SK-N-SH treated with all-trans-retinoic acid at 6 μM for 48 hours (cell line): ENCODE data around the gene MZB1.

Source experiments
- ATAC-seq: fragments of 200-7000 bp; cut with Tn5 transposase; 3 replicates; pipeline ENCODE4 v1.9.1; 2020; ENCODE audit warnings: mild to moderate bottlenecking, moderate library complexity
- ARNTL ChIP-seq: fragments of 450-650 bp; formaldehyde crosslinking; IDR thresholded peaks from 2 replicates; pipeline ENCODE4 v1.5.0; 2020; ENCODE audit warnings: low read depth, mild to moderate bottlenecking, moderate library complexity, borderline replicate concordance
- BACH2 ChIP-seq: fragments of 250-450 bp; sonication (Bioruptor Pico); IDR thresholded peaks from 2 replicates; pipeline ENCODE4 v1.9.0; 2021; ENCODE audit warnings: mild to moderate bottlenecking, borderline replicate concordance
- CSDC2 ChIP-seq: fragments of 250-450 bp; sonication (Bioruptor Pico); IDR thresholded peaks from 2 replicates; pipeline ENCODE4 v1.5.0; 2020; ENCODE audit warnings: mild to moderate bottlenecking, moderate library complexity
- ESRRG ChIP-seq: fragments of 250-450 bp; sonication (Bioruptor Pico); IDR thresholded peaks from 2 replicates; pipeline ENCODE4 v1.6.1; 2021; ENCODE audit warnings: mild to moderate bottlenecking
- GLIS3 ChIP-seq: fragments of 250-450 bp; sonication (Bioruptor Pico); IDR thresholded peaks from 2 replicates; pipeline ENCODE4 v1.5.0; 2020; ENCODE audit warnings: mild to moderate bottlenecking, moderate library complexity
- ISL1 ChIP-seq: fragments of 250-450 bp; sonication (Bioruptor Pico); IDR thresholded peaks from 2 replicates; pipeline ENCODE4 v2.1.2; 2022; ENCODE audit warnings: mild to moderate bottlenecking, moderate library complexity
- OSR1 ChIP-seq: fragments of 250-450 bp; sonication (Bioruptor Pico); IDR thresholded peaks from 2 replicates; pipeline ENCODE4 v1.8.0; 2022; ENCODE audit warnings: moderate library complexity, mild to moderate bottlenecking, inconsistent platforms
- PPARA ChIP-seq: fragments of 250-450 bp; sonication (Bioruptor Pico); IDR thresholded peaks from 2 replicates; pipeline ENCODE4 v1.5.0; 2020; ENCODE audit warnings: mild to moderate bottlenecking, borderline replicate concordance
- RARB ChIP-seq: fragments of 250-450 bp; sonication (Bioruptor Pico); IDR thresholded peaks from 2 replicates; pipeline ENCODE4 v1.8.0; 2021; ENCODE audit warnings: mild to moderate bottlenecking, moderate library complexity
- SNAI2 ChIP-seq: fragments of 250-450 bp; sonication (Bioruptor Pico); IDR thresholded peaks from 2 replicates; pipeline ENCODE4 v1.5.0; 2020; ENCODE audit warnings: mild to moderate bottlenecking, moderate library complexity
- TCF4 ChIP-seq: fragments of 250-450 bp; sonication (Bioruptor Pico); IDR thresholded peaks from 2 replicates; pipeline ENCODE4 v1.8.0; 2021; ENCODE audit warnings: mild to moderate bottlenecking, moderate library complexity, borderline replicate concordance
- TSHZ2 ChIP-seq: fragments of 250-450 bp; sonication (Bioruptor Pico); IDR thresholded peaks from 2 replicates; pipeline ENCODE4 v1.5.0; 2020; ENCODE audit warnings: mild to moderate bottlenecking, moderate library complexity
- ZC3H10 ChIP-seq: fragments of 250-450 bp; sonication (Bioruptor Pico); IDR thresholded peaks from 2 replicates; pipeline ENCODE4 v1.5.1; 2021; ENCODE audit warnings: mild to moderate bottlenecking, moderate library complexity
- ZFP3 ChIP-seq: fragments of 250-450 bp; sonication (Bioruptor Pico); IDR thresholded peaks from 2 replicates; pipeline ENCODE4 v1.5.0; 2020; ENCODE audit warnings: mild to moderate bottlenecking, moderate library complexity
- ZFP30 ChIP-seq: fragments of 450-650 bp; formaldehyde crosslinking; IDR thresholded peaks from 2 replicates; pipeline ENCODE4 v1.5.0; 2022; ENCODE audit warnings: mild to moderate bottlenecking, moderate library complexity
- ZNF565 ChIP-seq: fragments of 450-650 bp; formaldehyde crosslinking; conservative IDR thresholded peaks from 2 replicates; pipeline ENCODE4 v1.5.0; 2020; ENCODE audit warnings: low read depth, mild to moderate bottlenecking, moderate library complexity
- ZNF70 ChIP-seq: fragments of 450-650 bp; formaldehyde crosslinking; IDR thresholded peaks from 2 replicates; pipeline ENCODE4 v1.5.0; 2020; ENCODE audit warnings: mild to moderate bottlenecking, moderate library complexity
- ZNF8 ChIP-seq: fragments of 450-650 bp; formaldehyde crosslinking; IDR thresholded peaks from 2 replicates; pipeline ENCODE4 v1.5.0; 2020; ENCODE audit warnings: mild to moderate bottlenecking, moderate library complexity
- TF ChIP-seq, protein P1 (sequence below): fragments of 250-450 bp; sonication (Bioruptor Pico); IDR thresholded peaks from 2 replicates; pipeline ENCODE4 v1.5.1; 2021; ENCODE audit warnings: mild to moderate bottlenecking, moderate library complexity
- TF ChIP-seq, protein P2 (sequence below): fragments of 250-450 bp; sonication (Bioruptor Pico); IDR thresholded peaks from 2 replicates; pipeline ENCODE4 v1.5.1; 2020; ENCODE audit warnings: low read depth, mild to moderate bottlenecking, moderate library complexity
- TF ChIP-seq, protein P3 (sequence below): fragments of 250-450 bp; sonication (Bioruptor Pico); IDR thresholded peaks from 2 replicates; pipeline ENCODE4 v1.8.0; 2021; ENCODE audit warnings: low read depth, mild to moderate bottlenecking, moderate library complexity, borderline replicate concordance
- TF ChIP-seq, protein P4 (sequence below): fragments of 250-450 bp; sonication (Bioruptor Pico); IDR thresholded peaks from 2 replicates; pipeline ENCODE4 v1.8.0; 2020; ENCODE audit warnings: mild to moderate bottlenecking, moderate library complexity, borderline replicate concordance

The MZB1 gene

GRCh38 chr5:139341689-139342422 lies 47.9 kb downstream of the MZB1 start, which contains the start of gene PAIP2:
TSS of gene PAIP2 (plus strand) at chr5:139341854. CDS start at chr5:139363785, 21,931 bp downstream.
- peak; percentile 86 for ATAC-seq
- TF ChIP-seq ZNF70 (CRISPR knock-in tag) (no peak), ZC3H10 (CRISPR knock-in tag) (peak; percentile 20; the same call in 1 of the 2 replicates), TSHZ2 (CRISPR knock-in tag) (no peak), ZFP3 (CRISPR knock-in tag) (0 out of 2 replicates have a peak, but pooled peaks have one; percentile 44), ISL1 (no peak), OSR1 (CRISPR knock-in tag) (no peak), ARNTL (CRISPR knock-in tag) (no peak), SNAI2 (CRISPR knock-in tag) (no peak), RARB (CRISPR knock-in tag) (0 out of 2 replicates have a peak, but pooled peaks have one; percentile 36), CSDC2 (CRISPR knock-in tag) (no peak), BACH2 (no peak), TCF4 (CRISPR knock-in tag) (no peak), ZNF565 (CRISPR knock-in tag) (no peak), ESRRG (no peak), GLIS3 (CRISPR knock-in tag) (0 out of 2 replicates have a peak, but pooled peaks have one; percentile 57), ZFP30 (CRISPR knock-in tag) (no peak), PPARA (no peak)
- TF ChIP-seq, protein P1, sequence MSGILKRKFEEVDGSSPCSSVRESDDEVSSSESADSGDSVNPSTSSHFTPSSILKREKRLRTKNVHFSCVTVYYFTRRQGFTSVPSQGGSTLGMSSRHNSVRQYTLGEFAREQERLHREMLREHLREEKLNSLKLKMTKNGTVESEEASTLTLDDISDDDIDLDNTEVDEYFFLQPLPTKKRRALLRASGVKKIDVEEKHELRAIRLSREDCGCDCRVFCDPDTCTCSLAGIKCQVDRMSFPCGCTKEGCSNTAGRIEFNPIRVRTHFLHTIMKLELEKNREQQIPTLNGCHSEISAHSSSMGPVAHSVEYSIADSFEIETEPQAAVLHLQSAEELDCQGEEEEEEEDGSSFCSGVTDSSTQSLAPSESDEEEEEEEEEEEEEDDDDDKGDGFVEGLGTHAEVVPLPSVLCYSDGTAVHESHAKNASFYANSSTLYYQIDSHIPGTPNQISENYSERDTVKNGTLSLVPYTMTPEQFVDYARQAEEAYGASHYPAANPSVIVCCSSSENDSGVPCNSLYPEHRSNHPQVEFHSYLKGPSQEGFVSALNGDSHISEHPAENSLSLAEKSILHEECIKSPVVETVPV (CRISPR knock-in tag): peak; percentile 75; the same call in 1 of the 2 replicates
- TF ChIP-seq, protein P2, sequence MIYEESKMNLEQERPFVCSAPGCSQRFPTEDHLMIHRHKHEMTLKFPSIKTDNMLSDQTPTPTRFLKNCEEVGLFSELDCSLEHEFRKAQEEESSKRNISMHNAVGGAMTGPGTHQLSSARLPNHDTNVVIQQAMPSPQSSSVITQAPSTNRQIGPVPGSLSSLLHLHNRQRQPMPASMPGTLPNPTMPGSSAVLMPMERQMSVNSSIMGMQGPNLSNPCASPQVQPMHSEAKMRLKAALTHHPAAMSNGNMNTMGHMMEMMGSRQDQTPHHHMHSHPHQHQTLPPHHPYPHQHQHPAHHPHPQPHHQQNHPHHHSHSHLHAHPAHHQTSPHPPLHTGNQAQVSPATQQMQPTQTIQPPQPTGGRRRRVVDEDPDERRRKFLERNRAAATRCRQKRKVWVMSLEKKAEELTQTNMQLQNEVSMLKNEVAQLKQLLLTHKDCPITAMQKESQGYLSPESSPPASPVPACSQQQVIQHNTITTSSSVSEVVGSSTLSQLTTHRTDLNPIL (CRISPR knock-in tag): peak; percentile 27; the same call in 1 of the 2 replicates
- TF ChIP-seq, protein P3, sequence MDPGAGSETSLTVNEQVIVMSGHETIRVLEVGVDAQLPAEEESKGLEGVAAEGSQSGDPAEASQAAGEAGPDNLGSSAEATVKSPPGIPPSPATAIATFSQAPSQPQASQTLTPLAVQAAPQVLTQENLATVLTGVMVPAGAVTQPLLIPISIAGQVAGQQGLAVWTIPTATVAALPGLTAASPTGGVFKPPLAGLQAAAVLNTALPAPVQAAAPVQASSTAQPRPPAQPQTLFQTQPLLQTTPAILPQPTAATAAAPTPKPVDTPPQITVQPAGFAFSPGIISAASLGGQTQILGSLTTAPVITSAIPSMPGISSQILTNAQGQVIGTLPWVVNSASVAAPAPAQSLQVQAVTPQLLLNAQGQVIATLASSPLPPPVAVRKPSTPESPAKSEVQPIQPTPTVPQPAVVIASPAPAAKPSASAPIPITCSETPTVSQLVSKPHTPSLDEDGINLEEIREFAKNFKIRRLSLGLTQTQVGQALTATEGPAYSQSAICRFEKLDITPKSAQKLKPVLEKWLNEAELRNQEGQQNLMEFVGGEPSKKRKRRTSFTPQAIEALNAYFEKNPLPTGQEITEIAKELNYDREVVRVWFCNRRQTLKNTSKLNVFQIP (CRISPR knock-in tag): 0 out of 2 replicates have a peak, but pooled peaks have one; percentile 56
- TF ChIP-seq, protein P4, sequence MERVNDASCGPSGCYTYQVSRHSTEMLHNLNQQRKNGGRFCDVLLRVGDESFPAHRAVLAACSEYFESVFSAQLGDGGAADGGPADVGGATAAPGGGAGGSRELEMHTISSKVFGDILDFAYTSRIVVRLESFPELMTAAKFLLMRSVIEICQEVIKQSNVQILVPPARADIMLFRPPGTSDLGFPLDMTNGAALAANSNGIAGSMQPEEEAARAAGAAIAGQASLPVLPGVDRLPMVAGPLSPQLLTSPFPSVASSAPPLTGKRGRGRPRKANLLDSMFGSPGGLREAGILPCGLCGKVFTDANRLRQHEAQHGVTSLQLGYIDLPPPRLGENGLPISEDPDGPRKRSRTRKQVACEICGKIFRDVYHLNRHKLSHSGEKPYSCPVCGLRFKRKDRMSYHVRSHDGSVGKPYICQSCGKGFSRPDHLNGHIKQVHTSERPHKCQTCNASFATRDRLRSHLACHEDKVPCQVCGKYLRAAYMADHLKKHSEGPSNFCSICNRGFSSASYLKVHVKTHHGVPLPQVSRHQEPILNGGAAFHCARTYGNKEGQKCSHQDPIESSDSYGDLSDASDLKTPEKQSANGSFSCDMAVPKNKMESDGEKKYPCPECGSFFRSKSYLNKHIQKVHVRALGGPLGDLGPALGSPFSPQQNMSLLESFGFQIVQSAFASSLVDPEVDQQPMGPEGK: no peak
- TF ChIP-seq, all 23 proteins: peak for 7

DNA sequence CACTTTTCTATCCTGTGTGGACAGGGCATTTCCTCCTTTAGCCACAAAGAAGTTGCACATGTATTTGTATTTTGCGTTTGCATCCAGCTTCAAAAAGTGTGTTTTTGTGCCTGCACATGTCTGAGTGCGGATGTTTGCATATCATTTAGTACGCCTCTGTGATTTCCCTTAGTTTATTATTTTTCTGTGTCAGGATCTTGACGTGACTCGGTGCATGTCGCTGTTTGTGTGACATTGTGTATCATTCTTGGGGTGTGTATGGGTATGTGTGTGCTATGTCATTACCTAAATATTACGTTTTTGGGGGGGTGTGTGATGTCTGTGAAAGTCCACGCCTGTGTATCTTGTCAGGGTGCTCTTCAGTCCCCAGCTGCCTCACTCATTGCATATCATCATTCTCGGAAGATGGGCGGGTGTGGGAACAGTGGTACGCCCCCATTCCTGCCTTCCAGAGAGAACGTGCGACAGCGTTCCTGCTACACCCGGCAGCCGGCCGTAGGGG lies 48.5 kb downstream of the MZB1 start:
- TF ChIP-seq ZNF8 (CRISPR knock-in tag) (peak; percentile 88), CSDC2 (CRISPR knock-in tag) (no peak)

More for the DNA sequence above, 48.5 kb downstream of the MZB1 start:
- ATAC-seq: no peak
